Measurements from ENCODE around the gene EPPIN. TPM values are rescaled to one million over a fixed set of nuclear protein-coding genes. Genes with fewer than 3 reads are reported as not detected.
A peak's percentile ranks its signal among the peaks of the same experiment; 100 is the strongest.
"Not testable (repeated sequence)": the region's sequence is repeated elsewhere in the genome, so short reads cannot be mapped to it uniquely, and the experiment has no call there.

The EPPIN gene
- total RNA-seq (2014; rRNA removed; shearing (Covaris generic); ENCODE audit: low replicate concordance): not detected in 2 replicates

DNA sequence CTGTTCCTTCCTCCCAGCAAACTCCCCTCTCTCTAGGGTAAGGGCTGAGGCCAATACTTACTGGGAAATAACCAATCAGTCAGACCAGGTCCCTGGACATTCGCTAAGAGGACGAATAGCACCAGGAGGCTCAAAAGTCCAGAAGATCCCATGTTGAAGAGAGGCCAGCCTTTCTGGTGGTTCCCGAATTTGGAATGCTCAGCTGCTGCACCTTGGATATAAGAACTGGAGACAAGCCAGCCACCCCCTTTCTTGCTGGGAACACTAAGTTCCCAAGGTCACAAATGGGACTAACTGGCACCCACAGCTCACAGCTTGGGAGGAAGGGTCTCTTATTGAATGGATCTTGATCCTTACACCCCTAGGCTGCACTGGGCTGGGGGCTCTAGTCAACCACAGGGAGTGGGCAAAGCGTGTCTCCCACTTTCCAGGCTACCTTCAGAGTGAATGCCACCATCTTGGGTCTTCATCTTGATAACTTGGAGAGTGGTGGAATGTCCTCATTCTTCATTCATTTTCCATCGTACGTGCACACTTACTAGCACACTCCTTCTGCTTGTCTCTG is at the start of gene EPPIN:
Gene EPPIN, minus strand, starts transcription at position 196 of the 565 bp plus-strand sequence. Its CDS starts 44 bp downstream, at position 152.
- in situ Hi-C loops (cut with HindIII; ENCODE audit: low pct_unique_long_range_greater_than_20kb, low sequenced_read_pairs): no loop called here
- DNase-seq (ENCODE audit: low read depth): no peak

GRCh38 chr20:45595235-45595634 is 48.0 kb upstream of the EPPIN start:
- no peak for DNase-seq (ENCODE audit: low read depth)
- in situ Hi-C loops (cut with HindIII; ENCODE audit: low pct_unique_long_range_greater_than_20kb, low sequenced_read_pairs): no loop called here

DNA sequence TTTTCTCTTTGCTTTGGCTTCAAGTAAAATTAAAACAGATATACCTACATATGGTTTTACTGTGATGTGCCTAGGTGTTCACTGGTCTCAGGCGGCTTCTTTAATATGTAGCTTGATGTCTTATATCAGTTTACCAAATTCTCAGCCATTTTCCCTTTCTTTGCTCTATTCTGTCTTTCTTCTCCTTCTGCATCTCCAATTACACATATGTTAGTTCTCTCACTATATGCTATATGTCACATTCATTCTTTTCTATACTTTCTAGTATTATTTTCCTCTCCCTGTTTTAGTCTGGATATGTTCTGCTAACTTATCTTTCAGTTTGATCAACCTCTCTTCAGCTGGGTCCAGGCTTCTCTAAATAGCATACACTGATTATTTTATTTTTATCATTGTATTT is 46.3 kb upstream of the EPPIN start:
- in situ Hi-C loops (cut with HindIII; ENCODE audit: low pct_unique_long_range_greater_than_20kb, low sequenced_read_pairs): no loop called here
- no peak for DNase-seq (ENCODE audit: low read depth)

- in situ Hi-C loops (cut with HindIII; ENCODE audit: low pct_unique_long_range_greater_than_20kb, low sequenced_read_pairs): no loop called here
- DNase-seq (ENCODE audit: low read depth): peak; percentile 41
Observed at GRCh38 chr20:45592574-45593189, 45.5 kb upstream of the EPPIN start.

DNA sequence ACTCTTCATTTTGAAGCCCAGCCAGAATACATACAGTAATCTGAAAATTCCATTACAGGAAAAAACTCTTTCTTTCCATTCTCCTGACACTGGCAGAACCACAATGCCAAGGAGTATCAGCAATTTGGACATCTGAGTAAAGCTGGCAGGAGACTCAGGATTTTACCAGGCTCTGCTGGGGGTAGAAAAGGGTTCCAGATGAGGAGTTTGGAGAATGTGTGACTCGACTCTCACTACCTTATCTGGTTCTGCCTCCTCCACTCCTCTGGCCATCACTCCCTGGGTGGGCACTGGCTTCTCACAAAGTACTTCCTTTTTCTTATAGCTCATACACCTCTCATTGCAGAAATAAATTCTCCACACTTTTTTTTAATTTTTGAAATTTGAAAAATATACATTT is 42.5 kb upstream of the EPPIN start:
- in situ Hi-C loops (cut with HindIII; ENCODE audit: low pct_unique_long_range_greater_than_20kb, low sequenced_read_pairs): no loop called here
- no peak for DNase-seq (ENCODE audit: low read depth)

- DNase-seq (ENCODE audit: low read depth): no peak
- in situ Hi-C loops (cut with HindIII; ENCODE audit: low pct_unique_long_range_greater_than_20kb, low sequenced_read_pairs): no loop called here
Observed at GRCh38 chr20:45588800-45589199, 41.6 kb upstream of the EPPIN start.

DNA sequence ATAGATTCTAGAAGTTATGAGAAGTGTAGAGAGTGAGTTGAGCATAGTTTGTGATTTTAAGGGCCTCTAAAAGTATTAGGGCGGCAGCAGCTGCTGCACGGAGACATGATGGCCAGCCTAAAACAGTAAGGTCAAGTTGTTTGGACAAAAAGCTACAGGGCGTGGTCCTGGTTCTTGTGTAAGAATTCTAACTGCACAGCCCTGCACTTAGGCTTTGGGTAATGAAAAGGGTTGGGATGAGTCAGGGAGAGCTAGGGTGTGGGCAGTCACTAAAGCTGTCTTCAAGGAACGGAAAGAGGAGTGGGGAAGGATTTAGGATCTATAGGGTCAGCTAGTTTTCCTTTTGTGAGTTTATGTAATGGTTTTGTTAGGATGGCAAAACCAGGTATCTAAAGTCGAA is 38.8 kb upstream of the EPPIN start:
- in situ Hi-C loops (cut with HindIII; ENCODE audit: low pct_unique_long_range_greater_than_20kb, low sequenced_read_pairs); DNase-seq (ENCODE audit: low read depth): not testable (repeated sequence)

GRCh38 chr20:45584294-45584693 is 37.1 kb upstream of the EPPIN start:
- in situ Hi-C loops (cut with HindIII; ENCODE audit: low pct_unique_long_range_greater_than_20kb, low sequenced_read_pairs): not testable (repeated sequence)

DNA sequence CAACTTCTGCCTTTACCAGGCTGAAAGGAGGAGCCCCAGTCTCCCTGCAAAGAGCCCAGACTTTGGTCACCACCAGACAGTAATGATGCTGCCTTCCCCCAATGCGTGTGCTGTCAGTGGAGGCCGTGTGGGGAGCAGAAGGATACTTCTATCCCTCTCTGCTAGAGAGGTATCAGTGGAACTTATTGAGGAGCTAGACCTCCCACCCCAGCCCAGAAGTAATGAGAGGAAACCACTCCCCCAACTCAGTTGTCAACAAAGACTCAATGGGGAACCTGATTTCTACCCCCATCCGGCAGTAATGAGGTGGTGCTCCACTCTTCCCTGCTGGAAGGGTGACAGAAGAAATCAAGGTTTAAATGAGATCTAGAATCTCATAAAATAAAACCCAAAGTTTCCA is 36.3 kb upstream of the EPPIN start:
- in situ Hi-C loops (cut with HindIII; ENCODE audit: low pct_unique_long_range_greater_than_20kb, low sequenced_read_pairs): no loop called here
- no peak for DNase-seq (ENCODE audit: low read depth)

More at GRCh38 chr20:45584294-45584693, 37.1 kb upstream of the EPPIN start:
- not testable (repeated sequence) for DNase-seq (ENCODE audit: low read depth)

DNA sequence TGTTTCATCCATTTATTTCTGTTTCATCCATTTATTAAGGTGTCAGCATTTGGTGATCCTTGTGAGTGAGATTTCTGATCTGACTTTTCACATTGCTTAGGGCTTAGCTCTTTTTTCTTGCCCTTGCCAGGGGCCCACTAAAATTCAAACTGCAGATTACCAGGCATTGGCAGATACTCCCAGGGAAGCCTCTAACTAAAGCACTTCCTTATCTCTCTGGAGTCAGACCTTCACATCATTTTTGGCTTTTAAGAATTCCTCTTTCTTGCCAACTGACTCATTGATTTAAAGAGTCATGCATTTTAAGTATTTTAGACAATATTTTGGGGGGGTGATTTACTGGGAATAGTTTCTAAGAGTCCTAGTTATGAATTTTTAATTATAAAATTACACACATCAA is 34.5 kb upstream of the EPPIN start:
- no peak for DNase-seq (ENCODE audit: low read depth)
- in situ Hi-C loops (cut with HindIII; ENCODE audit: low pct_unique_long_range_greater_than_20kb, low sequenced_read_pairs): no loop called here

DNA sequence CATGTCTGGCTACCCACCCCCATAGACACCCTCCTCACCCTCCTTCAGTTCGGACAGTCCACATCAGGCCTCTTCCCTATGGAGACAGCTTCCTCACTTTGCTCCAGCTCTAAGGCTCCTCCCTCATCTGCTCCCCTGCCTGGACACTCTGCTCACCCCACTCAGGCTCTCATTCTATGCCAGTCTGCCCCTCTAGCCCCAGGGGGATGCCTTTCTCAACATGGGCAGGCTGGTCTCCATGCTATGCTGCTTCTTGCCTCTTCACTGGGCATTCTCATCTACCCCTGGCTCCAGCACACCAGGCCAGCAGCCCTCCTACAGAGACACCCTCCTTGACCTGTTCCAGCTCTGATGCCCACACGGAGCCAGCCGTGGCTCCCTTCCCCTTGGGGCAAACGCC is 32.0 kb upstream of the EPPIN start, which contains the start of gene WFDC8:
Gene WFDC8, minus strand, starts transcription at position 101 of the 400 bp plus-strand sequence. Its CDS starts 37 bp downstream, at position 64.
- no peak for DNase-seq (ENCODE audit: low read depth)
- in situ Hi-C loops (cut with HindIII; ENCODE audit: low pct_unique_long_range_greater_than_20kb, low sequenced_read_pairs): no loop called here

- DNase-seq (ENCODE audit: low read depth): no peak
- in situ Hi-C loops (cut with HindIII; ENCODE audit: low pct_unique_long_range_greater_than_20kb, low sequenced_read_pairs): no loop called here
Observed at GRCh38 chr20:45578231-45578630, 31.0 kb upstream of the EPPIN start.

GRCh38 chr20:45576995-45577394 is 29.8 kb upstream of the EPPIN start:
- in situ Hi-C loops (cut with HindIII; ENCODE audit: low pct_unique_long_range_greater_than_20kb, low sequenced_read_pairs): no loop called here
- no peak for DNase-seq (ENCODE audit: low read depth)

GRCh38 chr20:45575931-45576330 is 28.7 kb upstream of the EPPIN start:
- no peak for DNase-seq (ENCODE audit: low read depth)
- in situ Hi-C loops (cut with HindIII; ENCODE audit: low pct_unique_long_range_greater_than_20kb, low sequenced_read_pairs): no loop called here

DNA sequence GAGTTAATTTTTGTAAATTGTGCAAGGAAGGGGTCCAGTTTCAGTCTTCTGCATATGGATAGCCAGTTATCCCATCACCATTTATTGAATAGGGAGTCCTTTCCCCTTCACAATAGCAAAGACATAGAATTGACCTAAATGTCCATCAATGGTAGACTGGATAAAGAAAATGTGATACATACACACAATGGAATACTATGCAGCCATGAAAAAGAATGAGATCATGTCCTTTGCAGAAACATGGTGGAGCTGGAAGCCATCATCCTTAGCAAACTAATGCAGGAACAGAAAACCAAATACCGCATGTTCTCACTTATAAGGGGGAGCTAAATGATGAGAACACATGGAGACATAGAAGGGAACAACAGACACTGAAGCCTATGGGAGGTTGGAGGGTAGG is 22.4 kb upstream of the EPPIN start:
- DNase-seq (ENCODE audit: low read depth): not testable (repeated sequence)

DNA sequence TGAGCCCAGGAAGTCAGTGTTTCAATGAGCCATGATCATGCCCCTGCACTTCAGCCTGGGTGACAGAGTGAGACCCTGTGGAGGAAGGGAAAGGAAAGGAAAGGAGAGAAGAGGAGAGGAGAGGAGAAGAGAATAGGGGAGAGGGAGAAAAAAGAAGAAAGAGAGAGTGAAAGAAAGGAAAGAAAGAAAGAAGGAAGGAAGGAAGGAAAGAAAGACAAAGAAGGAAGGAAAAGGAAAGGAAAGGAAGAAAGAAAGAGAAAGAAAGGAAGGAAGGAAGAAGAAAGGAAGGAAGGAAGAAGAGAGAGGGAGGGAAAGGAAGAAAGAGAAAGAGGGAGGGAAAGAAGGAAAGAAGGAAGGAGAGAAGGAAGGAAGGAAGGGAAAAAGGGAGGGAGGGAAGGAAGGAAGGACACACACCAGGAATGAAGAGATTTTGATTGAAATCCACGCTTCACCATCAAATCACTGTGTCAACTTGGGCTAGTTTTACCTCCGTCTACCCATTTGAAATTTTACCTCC is 17.6 kb upstream of the EPPIN start:
- no peak for DNase-seq (ENCODE audit: low read depth)
- in situ Hi-C loops (cut with HindIII; ENCODE audit: low pct_unique_long_range_greater_than_20kb, low sequenced_read_pairs): no loop called here

More for the DNA sequence above, 22.4 kb upstream of the EPPIN start:
- in situ Hi-C loops (cut with HindIII; ENCODE audit: low pct_unique_long_range_greater_than_20kb, low sequenced_read_pairs): not testable (repeated sequence)

DNA sequence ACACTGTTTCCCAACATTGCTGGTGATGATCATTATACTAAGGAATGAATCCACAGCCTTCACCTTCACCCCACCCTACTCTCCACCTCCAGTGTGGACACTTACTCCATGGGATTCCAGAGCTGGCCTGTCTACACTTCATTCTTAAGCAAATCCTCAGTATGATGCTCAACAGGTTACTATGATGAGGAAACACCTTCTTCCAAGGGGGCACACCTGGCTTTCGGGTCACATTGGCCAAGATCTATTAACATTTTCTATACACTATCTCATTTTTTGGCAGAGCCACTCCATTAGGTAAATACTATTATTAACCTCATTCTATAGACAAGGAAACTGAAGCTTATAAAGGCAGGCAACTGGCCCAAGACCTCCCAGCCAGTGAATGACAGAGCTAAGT is 8.0 kb upstream of the EPPIN start:
- in situ Hi-C loops (cut with HindIII; ENCODE audit: low pct_unique_long_range_greater_than_20kb, low sequenced_read_pairs): no loop called here
- DNase-seq (ENCODE audit: low read depth): no peak

GRCh38 chr20:45552456-45552855 is 5.3 kb upstream of the EPPIN start:
- in situ Hi-C loops (cut with HindIII; ENCODE audit: low pct_unique_long_range_greater_than_20kb, low sequenced_read_pairs): no loop called here
- DNase-seq (ENCODE audit: low read depth): no peak

- in situ Hi-C loops (cut with HindIII; ENCODE audit: low pct_unique_long_range_greater_than_20kb, low sequenced_read_pairs): no loop called here
Observed at GRCh38 chr20:45550765-45551164, 3.6 kb upstream of the EPPIN start.

GRCh38 chr20:45548410-45548809 is 1.2 kb upstream of the EPPIN start:
- in situ Hi-C loops (cut with HindIII; ENCODE audit: low pct_unique_long_range_greater_than_20kb, low sequenced_read_pairs): no loop called here
- no peak for DNase-seq (ENCODE audit: low read depth)

More at GRCh38 chr20:45550765-45551164, 3.6 kb upstream of the EPPIN start:
- DNase-seq (ENCODE audit: low read depth): no peak

Data from Caki2 (cell line).